LoVo (cell line): ENCODE data around the gene PRDX4.
"Not testable (repeated sequence)": the region's sequence is repeated elsewhere in the genome, so short reads cannot be mapped to it uniquely, and the experiment has no call there.

Experiments used
- DNase-seq: peaks from one replicate; pipeline ENCODE4 v3.0.0-alpha.2; 2016; ENCODE audit warnings: low spot score

Gene PRDX4

DNA sequence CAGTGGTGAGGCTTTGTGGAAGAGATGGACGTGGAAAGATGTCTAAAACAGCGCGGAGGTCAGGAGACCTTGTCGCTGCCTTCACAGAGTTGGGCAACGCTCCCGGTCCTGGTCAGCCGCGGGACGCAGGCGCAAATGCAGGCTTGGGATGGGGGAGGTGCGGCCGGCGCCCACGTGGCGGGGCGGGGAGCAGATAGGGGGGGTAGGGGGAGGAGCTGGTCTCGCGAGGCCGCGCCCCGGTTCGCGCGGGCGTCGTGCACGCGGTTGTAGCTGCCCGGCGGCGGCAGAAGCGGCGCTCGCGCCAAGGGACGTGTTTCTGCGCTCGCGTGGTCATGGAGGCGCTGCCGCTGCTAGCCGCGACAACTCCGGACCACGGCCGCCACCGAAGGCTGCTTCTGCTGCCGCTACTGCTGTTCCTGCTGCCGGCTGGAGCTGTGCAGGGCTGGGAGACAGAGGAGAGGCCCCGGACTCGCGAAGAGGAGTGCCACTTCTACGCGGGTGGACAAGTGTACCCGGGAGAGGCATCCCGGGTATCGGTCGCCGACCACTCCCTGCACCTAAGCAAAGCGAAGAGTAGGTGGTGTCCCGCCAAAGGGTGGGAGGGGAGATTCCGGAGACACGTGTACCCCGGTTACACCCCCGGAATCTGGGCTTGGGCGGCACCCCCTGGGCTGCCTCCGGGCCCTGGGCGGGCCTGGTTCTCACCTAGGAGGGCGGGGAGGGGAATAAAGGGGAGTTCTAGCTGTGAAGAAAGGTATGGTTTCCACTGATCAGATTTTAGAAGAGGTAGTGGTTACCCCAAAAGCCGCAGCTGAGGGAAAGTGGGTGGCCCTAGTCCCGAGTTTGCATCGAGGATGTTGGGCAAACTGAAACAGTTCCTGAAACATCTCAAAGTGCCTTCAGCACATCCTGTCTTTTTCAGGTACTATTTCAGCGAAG lies at the start of gene PRDX4:
Gene PRDX4, plus strand, starts transcription at position 255 of the 939 bp plus-strand sequence. Its CDS starts 78 bp downstream, at position 333.
- DNase-seq: peak; percentile 82

DNA sequence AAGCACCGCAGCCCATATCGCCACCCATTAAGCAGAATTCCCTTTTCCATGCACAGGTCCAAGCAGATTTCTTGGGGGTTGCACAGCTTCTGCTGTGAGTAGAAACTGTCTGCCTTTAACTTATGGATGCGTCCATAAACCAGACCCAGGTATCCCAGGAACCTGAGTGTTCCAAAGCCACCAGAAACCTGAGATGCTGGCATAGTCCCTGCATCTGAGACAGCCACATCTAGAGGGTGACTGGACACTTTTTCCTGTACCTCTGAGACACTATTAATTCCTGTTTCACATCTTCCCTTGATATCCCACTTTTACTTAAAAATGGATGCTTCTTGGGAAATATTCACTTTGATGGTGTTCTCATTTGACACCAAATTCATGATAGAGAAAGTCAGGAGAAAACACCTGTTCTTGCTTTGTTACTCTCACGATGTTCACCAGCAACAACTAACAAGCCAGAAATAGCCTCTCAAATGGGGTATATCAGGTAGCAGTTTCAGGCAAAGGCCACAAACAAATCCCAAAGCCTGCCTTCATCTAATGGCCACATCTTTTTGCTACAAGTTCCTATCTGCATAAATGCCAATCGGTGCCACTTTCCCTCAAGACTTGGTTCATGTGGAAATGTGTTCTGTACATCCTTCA lies 45.5 kb upstream of the PRDX4 start:
- DNase-seq: no peak

DNA sequence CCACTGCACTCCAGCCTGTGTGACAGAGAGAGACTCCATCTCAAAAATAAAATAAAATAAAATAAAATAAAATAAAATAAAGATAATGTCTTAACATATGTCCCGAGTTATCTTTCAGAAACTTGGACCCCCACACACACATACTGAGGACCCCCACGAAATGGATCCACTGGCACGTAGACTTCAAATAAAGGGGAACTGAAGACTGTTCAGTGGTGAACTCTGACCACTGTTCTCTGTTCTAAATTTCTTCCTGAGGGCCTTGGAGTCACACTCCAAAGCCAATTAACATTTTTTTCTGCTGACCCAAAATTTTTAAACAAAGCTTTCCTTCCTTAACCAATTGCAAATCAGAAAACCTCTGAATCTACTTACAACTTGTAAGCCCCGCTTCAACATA lies 43.5 kb upstream of the PRDX4 start:
- no peak for DNase-seq

DNA sequence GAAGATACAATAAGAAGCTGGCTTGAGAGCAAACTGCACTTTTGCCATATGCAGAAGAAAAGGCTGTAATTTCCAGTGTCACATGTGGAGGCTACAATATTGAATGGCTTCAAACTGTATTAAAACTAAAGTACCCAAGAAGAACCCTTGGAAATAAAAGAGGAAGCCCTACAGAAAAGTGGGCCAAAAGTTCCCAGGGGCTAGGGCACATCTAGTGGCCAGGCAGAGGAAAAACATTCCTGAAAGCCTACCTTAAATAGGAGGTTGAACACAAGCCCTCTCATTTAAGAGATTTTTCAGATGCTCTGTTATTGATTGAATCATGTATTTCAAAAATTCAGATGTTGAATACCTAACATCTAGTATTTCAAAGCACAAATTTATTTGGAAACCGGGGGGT lies 40.6 kb upstream of the PRDX4 start:
- DNase-seq: no peak

DNA sequence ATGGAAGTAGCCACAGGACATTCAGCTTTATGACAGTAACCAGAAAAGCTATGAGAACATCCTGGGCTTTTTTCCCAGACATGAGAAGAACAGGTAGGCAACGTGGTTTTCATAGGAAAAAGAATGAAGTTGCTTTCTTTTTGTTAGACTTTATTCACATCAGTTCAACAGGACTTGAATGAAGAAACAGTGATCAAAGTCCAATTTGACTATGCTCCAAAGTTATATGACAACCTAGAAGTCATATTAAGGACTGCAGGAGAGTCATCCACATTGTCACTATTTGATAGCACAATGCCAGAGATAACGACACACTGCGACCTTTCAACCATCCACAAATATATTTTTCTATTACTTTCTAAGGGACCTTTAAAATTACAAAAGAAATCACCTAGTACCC lies 39.2 kb upstream of the PRDX4 start:
- no peak for DNase-seq

DNA sequence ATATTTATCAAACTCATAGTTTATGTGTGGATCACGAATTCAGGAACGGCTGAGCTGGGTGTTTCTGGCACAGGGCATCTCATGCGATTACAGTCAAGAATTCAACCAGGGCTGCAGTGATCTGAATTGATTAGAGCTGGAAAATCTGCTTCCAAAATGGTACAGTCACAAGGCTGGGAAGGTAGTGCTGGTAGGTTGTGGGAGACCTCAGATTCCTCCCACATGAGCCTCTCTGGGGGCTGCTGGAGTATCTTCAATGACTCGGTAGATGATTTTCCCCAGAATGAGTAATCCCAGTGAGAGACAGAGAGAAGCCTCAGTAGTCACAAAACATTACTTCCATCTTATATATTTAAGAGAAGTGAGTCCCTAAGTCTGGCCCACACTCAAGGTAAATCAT lies 36.2 kb upstream of the PRDX4 start:
- DNase-seq: no peak

DNA sequence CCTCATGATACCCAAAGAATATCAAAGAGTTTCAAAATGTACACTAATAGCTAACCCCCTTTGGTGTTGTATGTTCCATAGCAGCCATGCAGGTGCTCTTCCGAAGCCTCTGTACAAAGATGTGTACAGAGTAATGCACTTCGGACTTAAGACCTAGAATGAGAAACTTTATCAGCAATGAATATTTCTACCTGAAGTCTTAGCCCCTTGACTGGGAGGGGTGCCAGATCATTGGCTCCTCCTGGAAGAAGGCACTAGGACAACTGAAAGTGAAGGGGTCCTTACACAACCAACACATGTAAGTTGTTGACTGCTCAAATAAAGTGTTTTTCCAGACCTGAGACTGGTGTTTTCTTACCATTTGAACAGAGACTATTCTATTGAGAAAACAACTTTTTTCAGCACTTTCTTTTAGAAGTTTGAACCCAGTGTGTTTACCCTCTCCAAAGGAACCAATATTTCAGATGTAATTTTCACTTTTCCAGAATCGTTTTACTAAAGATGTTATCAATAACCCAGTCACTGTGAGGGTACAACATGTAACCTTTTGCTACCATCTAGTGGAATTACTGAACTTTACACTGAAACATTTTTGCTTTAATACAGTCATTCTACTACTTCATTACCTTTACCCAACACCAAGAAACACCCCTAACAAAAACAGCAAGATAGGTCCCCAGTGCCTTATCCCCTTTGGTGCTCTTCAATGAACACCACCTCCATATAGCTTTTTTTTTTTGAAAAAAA lies 33.3 kb upstream of the PRDX4 start:
- DNase-seq: no peak

DNA sequence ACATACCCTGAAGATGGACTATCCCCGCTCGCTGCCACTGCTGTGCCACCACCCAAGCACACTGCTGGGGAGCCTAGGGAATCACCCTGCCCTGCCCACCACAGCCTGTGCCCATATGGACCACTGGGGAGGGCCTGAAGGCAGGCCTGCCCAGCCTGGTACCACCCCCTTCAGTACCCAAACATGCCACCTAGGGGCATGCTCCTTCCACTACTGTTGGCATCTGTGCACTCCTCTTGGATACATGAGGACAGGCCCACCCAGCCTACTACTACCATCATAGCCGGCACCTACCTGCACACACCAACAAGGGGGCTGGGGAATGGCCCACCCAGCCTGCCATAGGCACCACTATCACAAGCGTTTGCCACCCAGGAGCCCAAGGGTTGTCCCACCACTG lies 30.1 kb upstream of the PRDX4 start:
- DNase-seq: no peak

DNA sequence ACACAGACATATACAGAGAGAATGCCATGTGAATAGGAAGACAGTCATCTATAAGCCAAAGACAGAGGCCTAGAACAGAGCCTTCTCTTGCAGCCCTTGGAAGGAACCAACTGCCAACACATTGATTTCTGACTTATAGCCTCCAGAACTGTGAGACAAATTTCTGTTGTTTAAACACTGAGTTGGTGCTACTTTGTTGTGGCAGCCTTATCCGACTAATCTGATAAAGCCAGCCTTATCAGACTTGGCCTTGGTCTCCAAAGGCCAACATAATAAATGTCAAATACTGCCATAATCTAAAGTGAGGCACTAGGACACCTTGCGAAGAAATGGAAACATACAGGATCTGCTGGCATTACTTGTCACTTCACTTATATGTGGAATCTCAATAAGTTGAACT lies 24.3 kb upstream of the PRDX4 start:
- DNase-seq: no peak

DNA sequence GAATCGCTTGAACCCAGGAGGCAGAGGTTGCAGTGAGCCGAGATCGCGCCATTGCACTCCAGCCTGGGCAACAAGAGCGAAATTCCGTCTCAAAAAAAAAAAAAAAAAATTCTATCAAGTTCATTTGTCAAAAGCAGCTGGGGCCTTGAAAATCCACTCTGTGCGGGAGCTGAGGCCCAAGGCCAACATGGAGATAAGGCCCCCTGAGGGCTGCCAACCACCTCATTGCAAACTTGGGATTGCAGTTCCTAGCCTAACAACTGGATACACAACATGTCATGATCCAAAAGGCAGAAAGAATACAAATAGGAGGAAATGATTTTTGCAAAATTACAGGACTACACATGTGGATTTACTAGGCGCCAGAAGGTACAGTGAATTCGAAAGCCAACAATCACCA lies 22.5 kb upstream of the PRDX4 start:
- DNase-seq: no peak

DNA sequence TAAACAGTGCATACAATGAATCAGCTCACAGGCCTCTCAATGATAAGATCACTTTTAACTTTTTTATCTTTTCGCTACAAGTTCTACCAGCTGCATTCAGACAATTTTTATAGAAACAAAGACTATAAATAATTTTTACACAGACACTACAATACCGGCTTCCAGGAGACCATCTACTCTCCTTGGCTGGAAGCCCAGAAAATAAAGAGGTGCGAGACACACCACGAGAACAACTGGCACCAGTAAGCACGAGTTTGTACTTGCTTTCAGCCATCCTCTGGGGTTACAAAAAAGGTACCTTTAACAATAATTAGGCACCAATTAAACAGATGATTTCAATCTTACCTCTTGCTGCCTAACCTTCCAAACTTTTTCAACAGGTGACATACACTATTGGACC lies 11.2 kb upstream of the PRDX4 start:
- no peak for DNase-seq

DNA sequence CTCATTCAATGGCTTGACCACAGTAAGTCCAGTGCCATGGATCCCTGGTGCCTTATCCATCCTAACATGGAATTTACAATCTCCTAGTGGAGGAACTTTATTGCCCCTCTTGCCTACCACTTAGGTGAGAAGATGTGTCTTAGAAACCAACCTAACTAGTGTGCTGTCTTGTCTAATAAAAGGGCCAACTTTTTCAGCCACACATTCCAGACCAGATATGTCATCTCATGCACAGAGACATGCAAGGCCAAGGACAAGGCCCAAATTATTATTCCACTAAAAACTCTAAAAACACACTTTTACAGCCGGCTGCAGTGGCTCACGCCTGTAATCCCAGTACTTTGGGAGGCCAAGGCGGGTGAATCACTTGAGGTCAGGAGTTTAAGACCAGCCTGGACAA lies 10.6 kb upstream of the PRDX4 start:
- DNase-seq: no peak

DNA sequence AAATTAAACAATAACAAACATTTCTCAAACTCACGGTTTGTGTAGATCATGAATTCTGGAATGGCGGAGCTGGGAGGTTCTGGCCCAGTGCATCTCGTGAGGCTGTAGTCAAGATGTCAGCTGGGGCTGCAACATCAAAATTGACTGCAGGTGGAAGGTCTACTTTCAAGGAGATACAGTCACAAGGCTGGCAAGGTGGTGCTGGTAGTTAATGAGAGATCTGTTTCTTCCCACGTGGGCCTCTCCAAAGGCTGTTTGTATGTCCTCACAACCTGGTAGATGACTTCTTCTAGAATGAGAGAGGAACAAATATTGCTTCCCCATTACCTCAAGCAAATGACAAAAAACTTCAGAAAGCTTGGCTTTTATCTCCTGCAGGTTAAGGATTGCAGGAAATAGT lies 8.0 kb upstream of the PRDX4 start:
- DNase-seq: no peak

DNA sequence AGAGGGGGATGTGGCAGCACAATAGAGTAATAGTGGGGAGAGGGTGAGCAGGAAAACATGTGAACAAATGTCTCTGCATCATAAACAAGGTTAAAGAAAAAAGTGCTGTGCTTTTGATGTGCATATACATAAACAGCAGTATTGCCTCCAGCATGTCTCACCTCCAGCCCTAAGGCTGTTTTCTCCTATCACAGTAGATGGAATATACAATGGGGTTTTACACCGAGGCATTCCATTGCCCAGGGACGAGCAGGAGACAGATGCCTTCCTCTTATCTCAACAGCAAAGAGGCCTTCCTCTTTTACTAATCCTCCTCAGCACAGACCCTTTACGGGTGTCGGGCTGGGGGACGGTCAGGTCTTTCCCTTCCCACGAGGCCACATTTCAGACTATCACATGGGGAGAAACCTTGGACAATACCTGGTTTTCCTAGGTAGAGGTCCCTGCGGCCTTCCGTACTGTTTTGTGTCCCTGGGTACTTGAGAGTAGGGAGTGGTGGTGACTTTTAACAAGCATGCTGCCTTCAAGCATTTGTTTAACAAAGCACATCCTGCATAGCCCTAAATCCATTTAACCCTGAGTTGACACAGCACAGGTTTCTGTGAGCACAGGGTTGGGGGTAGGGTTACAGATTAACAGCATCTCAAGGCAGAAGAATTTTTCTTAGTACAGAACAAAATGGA lies 7.1 kb upstream of the PRDX4 start:
- not testable (repeated sequence) for DNase-seq

DNA sequence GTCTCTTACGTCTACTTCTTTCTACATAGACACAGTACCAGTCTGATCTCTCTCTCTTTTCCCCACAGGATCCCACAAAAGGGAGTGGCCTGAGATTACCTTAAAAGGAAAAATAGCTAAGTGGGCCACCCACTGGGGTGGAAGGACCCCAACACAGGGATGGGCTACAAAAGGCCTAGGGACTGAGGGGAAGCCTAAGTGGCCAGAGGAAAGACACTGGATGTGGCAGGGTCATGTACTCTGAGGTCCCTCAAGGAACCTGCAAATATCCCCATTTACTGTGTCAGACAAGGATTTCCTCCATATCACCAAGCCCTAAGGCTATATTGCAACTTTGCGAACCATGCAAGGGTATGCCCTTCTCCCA lies 6.5 kb upstream of the PRDX4 start:
- no peak for DNase-seq

DNA sequence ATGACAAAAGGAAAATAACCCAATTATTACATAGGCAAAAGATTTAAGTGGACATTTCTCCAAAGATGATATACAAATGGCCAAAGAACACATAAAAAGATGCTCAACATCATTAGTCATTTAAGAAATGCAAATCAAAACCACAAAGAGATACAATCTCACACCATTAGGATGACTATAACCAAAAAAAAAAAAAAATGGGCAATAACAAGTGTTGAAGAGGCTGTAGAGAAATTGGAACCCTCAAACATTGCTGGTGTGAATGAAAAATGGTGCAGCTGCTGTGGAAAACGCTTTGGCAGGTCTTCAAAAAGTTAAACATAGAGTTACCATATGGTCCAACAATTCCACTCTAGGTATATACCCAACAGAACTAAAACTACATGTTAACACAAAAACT lies 5.6 kb upstream of the PRDX4 start:
- DNase-seq: no peak

DNA sequence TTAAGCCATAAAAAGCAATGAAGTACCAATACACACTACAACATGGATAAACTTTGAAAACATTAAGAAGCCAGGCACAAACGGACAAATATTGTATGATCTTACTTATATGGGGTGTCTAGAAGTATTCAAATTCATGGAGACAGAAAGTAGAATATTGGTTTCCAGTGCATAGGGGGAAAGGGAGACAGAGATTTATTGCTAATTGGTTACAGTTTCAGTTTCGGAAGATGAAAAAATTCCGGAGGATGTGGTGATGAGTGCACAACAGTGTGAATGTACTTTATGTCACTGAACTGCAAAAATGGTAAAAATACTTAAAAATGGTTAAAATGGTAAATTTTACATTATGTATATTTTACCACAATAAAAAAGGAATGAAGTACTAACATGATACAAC lies 5.1 kb upstream of the PRDX4 start:
- DNase-seq: no peak

DNA sequence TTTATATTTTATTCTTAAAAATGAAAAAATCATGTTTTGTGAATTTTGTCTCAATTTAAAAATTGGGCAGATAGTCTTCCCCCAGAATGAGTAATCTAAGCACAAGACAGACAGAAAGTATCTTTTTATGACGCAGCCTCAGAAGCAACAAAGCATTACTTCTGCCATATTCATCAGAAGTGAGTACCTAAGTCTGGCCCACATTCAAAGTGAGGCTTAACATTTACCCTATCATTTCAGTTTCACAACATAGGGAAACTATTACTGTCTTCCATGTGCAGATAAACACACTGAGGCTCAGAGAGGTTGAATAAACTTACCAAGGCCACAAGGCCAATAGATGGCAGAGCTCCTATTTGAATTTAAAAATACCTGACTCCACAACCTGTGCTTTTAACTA lies 4.4 kb upstream of the PRDX4 start:
- DNase-seq: no peak

DNA sequence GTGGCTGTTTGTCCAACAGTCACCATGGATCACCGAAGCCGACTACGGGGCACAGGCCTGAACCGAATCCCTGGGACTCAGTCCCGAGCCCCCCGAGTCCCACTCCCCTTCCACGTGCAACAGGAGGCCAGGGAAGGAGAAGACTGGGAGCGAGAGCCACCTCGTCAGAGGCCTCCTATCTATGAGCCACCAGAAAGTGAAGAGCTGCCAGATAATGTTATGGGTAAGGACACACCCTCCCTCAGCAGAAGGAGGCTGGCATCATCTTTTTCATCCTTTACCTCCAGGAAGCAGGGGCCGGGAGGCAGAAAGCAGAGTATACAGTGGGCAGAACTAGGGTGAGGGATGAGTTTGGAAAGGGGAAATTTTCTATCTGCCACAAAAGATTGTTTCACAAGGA lies 2.8 kb upstream of the PRDX4 start:
- DNase-seq: no peak

DNA sequence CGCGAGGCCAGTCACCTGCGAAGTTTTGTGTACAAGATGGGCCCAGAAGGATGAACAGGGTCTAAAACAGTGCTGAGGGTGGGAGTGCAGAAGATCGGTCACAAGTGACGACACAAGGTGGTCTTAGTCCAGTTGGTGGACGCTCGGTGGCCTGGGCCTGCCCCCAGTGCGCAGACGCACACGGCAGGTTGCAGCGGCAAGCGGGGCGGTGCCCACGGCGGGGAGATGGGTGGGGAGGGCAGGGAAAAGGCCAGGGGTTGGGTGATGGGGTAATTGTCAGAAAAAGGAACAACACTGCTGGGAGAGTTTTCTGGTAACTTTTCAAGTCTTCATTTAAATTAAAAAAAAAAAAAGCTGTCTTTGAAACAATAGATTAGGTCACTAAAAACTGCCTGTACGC lies 1.0 kb upstream of the PRDX4 start:
- DNase-seq: no peak

DNA sequence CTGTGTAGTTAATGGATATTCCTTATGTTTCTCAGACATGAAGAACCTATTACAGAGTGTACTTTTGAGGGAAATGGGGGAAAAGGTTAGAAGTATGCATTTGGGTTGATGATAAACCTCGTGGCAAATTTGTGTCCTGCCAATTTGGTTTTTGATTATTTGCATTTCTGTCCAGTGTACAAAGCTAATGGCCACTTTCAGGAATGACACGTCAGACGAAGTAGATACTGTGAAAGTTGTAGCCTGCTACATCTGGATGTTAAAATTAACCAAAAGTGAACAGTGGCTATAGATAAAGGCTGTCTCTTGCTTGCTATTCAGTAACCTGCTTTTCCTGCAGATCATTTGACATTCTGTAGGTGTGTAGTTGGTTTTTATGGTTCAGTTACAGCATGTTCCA lies 1.0 kb downstream of the PRDX4 start:
- DNase-seq: no peak

DNA sequence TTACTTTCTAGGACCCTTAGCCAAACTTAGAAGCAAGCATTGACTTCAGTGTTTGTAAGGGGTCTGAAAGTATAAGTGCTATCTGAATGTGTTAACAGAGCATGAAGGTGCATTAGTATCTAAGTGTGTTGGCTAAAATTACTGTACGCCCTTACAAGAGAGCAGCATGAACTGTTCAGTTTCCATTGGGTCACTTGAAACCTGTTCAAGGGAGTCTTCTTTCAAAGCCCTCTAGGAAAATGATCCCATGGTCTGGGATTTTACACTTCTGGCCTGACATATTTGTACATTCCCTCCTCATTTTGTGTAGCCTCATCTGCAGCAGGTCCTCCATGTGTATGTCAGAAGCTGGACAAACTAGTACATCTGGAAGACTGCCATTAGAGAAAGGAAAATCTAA lies 3.2 kb downstream of the PRDX4 start:
- no peak for DNase-seq
